ENCODE measurements around the gene SHD. TPM values are rescaled to one million over a fixed set of nuclear protein-coding genes. Genes with fewer than 3 reads are reported as not detected.
"Not testable (repeated sequence)": the region's sequence is repeated elsewhere in the genome, so short reads cannot be mapped to it uniquely, and the experiment has no call there.

The SHD gene
- total RNA-seq, result not detected in 2 replicates

GRCh38 chr19:4278419-4279266, at the start of gene SHD:
Gene SHD, plus strand, starts transcription at chr19:4279266. Its CDS starts 798 bp downstream, at chr19:4280064.
- DNase-seq (ENCODE audit: low read depth) (no peak), FAIRE-seq (no peak)
- peaks cover 12% of the 10 kb centered on the region for H3K27me3 ChIP-seq (ENCODE audit: control insufficient read depth, insufficient read depth, low read length)
- no peak within 1 kb of the TSS for H3K4me3 ChIP-seq (ENCODE audit: low read depth, low read length)
- TF ChIP-seq, protein P1, sequence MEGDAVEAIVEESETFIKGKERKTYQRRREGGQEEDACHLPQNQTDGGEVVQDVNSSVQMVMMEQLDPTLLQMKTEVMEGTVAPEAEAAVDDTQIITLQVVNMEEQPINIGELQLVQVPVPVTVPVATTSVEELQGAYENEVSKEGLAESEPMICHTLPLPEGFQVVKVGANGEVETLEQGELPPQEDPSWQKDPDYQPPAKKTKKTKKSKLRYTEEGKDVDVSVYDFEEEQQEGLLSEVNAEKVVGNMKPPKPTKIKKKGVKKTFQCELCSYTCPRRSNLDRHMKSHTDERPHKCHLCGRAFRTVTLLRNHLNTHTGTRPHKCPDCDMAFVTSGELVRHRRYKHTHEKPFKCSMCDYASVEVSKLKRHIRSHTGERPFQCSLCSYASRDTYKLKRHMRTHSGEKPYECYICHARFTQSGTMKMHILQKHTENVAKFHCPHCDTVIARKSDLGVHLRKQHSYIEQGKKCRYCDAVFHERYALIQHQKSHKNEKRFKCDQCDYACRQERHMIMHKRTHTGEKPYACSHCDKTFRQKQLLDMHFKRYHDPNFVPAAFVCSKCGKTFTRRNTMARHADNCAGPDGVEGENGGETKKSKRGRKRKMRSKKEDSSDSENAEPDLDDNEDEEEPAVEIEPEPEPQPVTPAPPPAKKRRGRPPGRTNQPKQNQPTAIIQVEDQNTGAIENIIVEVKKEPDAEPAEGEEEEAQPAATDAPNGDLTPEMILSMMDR (IDR thresholded peaks at IDR 0.05; ENCODE audit: insufficient read depth, low read length, severe bottlenecking), result no peak
- H3K36me3 ChIP-seq (ENCODE audit: control insufficient read depth, insufficient read depth, low read length), result no peaks in the 10 kb centered on the region

DNA sequence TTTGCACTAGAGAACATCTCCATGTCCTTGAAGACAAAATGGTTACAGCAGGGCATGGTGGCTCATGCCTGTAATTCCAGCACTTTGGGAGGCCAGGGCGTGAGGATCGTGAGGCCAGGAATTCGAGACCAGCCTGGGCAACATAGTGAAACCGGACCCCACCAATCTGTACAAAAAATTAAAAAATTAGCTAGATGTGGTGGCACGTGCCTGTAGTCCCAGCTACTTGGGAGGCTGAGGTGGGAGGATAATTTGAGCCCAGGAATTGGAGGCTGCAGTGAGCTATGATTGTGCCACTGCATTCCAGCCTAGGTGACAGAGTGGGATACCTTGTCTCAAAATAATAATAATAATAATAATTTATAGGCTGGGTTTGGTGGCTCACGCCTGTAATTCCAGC, 48.8 kb upstream of the SHD start:
- not testable (repeated sequence) for FAIRE-seq

GRCh38 chr19:4231521-4231920, 47.5 kb upstream of the SHD start:
- DNase-seq (ENCODE audit: low read depth); FAIRE-seq; H3K36me3 ChIP-seq (ENCODE audit: control insufficient read depth, insufficient read depth, low read length); H3K27me3 ChIP-seq (ENCODE audit: control insufficient read depth, insufficient read depth, low read length); H3K4me3 ChIP-seq (ENCODE audit: low read depth, low read length): not testable (repeated sequence)

More for the DNA sequence above, 48.8 kb upstream of the SHD start:
- DNase-seq (ENCODE audit: low read depth); H3K4me3 ChIP-seq (ENCODE audit: low read depth, low read length); H3K36me3 ChIP-seq (ENCODE audit: control insufficient read depth, insufficient read depth, low read length); H3K27me3 ChIP-seq (ENCODE audit: control insufficient read depth, insufficient read depth, low read length): not testable (repeated sequence)

GRCh38 chr19:4232139-4232538, 46.9 kb upstream of the SHD start:
- not testable (repeated sequence) for H3K4me3 ChIP-seq (ENCODE audit: low read depth, low read length); H3K36me3 ChIP-seq (ENCODE audit: control insufficient read depth, insufficient read depth, low read length); H3K27me3 ChIP-seq (ENCODE audit: control insufficient read depth, insufficient read depth, low read length); DNase-seq (ENCODE audit: low read depth); FAIRE-seq

GRCh38 chr19:4232614-4233281, 46.3 kb upstream of the SHD start:
- no peak overlapping the region for H3K4me3 ChIP-seq (ENCODE audit: low read depth, low read length)
- DNase-seq (ENCODE audit: low read depth) (no peak), FAIRE-seq (no peak)
- no peaks in the 10 kb centered on the region for H3K27me3 ChIP-seq (ENCODE audit: control insufficient read depth, insufficient read depth, low read length)
- no peaks in the 10 kb centered on the region for H3K36me3 ChIP-seq (ENCODE audit: control insufficient read depth, insufficient read depth, low read length)
- TF ChIP-seq, protein P1 (IDR thresholded peaks at IDR 0.05; ENCODE audit: insufficient read depth, low read length, severe bottlenecking), result no peak

DNA sequence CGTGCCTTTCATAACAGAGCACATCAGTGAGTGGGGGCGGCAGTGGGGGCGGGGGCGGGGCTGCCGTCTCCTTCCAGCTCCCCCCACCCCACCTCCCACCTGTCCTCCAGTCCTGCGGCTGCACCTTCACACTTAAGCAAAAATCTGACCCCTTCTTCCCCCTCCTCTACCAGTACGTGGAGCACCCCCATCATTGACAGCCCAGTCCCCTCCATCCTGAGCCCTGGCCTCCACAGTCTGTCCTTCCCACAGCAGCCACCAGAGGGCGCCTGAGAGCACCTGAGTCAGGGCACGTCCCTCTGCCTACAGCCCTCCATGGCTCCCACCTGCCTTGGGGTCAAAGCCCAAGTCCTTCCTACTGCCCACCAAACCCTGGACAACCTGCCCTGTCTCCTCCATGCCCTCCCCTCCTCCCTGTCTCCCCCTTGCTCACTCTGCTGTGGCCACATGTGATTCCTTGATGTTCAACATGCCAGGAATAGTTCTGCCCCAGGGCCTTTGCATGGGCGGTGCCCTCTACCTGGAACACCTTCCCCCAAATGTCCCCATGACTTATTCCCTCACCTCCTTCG, 45.7 kb upstream of the SHD start:
- TF ChIP-seq, protein P1 (IDR thresholded peaks at IDR 0.05; ENCODE audit: insufficient read depth, low read length, severe bottlenecking), result peak; percentile 71
- H3K36me3 ChIP-seq (ENCODE audit: control insufficient read depth, insufficient read depth, low read length), result no peaks in the 10 kb centered on the region
- no peak overlapping the region for H3K4me3 ChIP-seq (ENCODE audit: low read depth, low read length)
- no peak for FAIRE-seq
- H3K27me3 ChIP-seq (ENCODE audit: control insufficient read depth, insufficient read depth, low read length), result no peaks in the 10 kb centered on the region
- DNase-seq (ENCODE audit: low read depth), result peak; percentile 4

DNA sequence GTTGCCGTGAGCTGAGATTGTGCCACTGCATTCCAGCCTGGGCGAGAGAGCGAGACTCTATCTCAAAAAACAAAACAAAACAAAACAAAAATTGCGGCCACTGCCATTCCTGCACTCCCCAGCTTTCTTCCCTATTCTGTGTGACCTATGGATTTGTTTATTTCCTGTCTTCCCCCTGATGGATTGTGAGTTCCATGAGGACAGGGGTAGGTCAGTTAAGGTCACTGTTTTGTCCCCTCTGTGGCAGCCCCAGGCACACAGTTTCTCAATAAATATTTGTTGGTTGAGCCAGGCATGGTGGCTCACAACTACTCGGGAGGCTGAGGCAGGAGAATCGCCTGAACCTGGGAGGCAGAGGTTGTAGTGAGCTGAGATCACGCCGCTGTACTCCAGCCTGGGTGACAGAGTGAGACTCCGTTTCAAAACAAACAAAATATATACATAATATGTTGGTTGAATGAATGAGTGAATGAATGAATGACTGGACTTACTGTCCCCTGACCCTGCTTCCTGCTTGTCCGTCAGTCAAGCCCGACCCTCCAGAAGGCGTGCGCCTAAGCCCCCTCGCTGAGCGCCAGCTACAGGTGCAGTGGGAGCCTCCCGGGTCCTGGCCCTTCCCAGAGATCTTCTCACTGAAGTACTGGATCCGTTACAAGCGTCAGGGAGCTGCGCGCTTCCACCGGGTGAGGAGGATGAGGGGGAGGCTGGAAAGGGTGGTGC, 44.8 kb upstream of the SHD start:
- Histone ChIP-seq H3K27me3 (ENCODE audit: control insufficient read depth, insufficient read depth, low read length) (no peaks in the 10 kb centered on the region), H3K36me3 (ENCODE audit: control insufficient read depth, insufficient read depth, low read length) (no peaks in the 10 kb centered on the region), H3K4me3 (ENCODE audit: low read depth, low read length) (no peak overlapping the region)
- DNase-seq (ENCODE audit: low read depth) (no peak), FAIRE-seq (no peak)
- TF ChIP-seq, protein P1 (IDR thresholded peaks at IDR 0.05; ENCODE audit: insufficient read depth, low read length, severe bottlenecking), result no peak
